Stimulated activated CD8-positive, alpha-beta memory T cell treated with anti-CD3 and anti-CD28 coated beads, Interleukin-2, amount 100 ng/mL, for 1 hour (primary cell): Measurements from ENCODE around the gene DGCR8.

Experiments
- DNase-seq, 2 donors: peaks; one replicate each; pipeline ENCODE4 v3.0.0-alpha.2; 2020; ENCODE audit warnings: low read depth in 2 of 2

DGCR8 gene

GRCh38 chr22:20079745-20080444 lies at the start of gene DGCR8:
Gene DGCR8 (plus strand): TSS chr22:20080241. CDS start chr22:20085964, 5,723 bp downstream.
- peak; percentile 37 to 39 for DNase-seq

- DNase-seq: no peak
Measured at GRCh38 chr22:20031732-20032406, 48.2 kb upstream of the DGCR8 start.

- DNase-seq: no peak
Measured at GRCh38 chr22:20032407-20032991, 47.5 kb upstream of the DGCR8 start.

DNA sequence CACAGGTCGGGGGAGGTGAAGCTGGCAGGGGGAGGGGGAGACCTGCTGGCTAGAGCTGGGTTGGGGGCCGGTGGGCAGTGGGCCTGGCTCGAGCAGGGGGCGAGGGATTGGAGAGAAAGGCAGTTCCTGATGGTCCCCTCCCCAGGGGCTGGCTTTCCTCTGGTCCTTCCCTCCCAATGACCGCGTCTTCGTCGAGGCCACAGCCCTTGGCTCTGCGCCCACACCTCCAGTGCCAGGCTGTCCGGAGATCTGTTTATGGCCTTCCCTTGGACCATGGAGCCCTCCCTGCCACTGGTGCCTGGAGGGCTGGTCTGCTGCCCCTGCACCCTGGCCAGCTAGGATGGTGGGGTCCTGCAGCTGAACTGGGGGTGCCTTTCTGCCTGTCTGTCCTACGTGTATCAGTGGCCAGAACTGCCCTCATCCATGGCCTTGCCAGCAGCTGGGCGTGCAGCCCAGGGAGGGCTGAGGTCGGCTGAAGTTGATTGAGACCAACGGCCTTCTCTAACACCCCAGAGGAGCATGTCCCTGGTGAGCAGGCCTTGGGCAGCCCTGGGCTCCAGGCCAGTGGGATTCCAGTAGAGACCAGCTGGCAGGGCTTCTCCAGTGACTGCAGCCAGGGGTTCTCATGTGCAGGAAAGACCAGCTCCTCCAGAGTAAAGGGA lies 46.9 kb upstream of the DGCR8 start:
- DNase-seq: no peak

GRCh38 chr22:20034143-20034542 lies 45.9 kb upstream of the DGCR8 start:
- DNase-seq: no peak

GRCh38 chr22:20035375-20036083 lies 44.5 kb upstream of the DGCR8 start:
- DNase-seq: no peak

GRCh38 chr22:20036084-20036482 lies 44.0 kb upstream of the DGCR8 start:
- DNase-seq: no peak

DNA sequence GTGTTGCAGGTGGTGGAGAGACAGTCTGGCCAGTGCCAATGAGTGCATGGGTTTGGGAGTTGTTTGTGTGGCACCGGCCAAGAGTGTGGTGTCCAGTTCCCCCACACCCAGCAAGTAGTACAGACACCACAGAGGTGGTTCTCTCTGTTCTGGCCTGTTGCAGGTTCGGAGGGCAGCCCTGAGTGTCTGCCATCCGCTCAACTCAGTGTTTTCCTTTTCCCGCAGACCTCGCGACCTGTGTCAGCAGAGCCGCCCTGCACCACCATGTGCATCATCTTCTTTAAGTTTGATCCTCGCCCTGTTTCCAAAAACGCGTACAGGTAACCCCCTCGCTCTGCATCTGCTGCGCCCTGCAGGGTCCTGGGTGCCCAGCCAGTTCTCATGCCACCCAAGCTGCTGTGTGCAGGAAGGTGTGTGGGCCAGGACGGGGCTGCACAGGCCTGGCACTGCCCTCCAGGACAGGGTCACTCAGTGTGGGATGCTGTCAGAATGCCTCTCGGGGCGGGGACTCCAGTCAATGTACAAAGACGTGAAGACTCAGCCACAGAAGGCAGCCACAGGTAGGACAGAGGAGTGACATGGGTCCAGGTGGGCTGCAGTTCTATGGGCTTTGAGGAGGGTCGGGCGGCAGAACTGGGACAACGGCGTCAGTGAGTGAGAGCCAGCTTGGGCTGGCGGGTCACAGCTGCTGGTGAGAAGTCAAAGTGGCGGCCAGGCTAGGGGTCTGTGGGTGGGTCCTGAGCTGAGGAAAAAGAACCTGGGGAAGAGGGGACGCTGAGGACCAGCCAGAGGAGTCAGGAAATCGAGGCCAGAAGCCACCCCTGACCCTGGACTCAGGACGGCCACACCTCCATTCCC lies 43.3 kb upstream of the DGCR8 start:
- no peak for DNase-seq

DNA sequence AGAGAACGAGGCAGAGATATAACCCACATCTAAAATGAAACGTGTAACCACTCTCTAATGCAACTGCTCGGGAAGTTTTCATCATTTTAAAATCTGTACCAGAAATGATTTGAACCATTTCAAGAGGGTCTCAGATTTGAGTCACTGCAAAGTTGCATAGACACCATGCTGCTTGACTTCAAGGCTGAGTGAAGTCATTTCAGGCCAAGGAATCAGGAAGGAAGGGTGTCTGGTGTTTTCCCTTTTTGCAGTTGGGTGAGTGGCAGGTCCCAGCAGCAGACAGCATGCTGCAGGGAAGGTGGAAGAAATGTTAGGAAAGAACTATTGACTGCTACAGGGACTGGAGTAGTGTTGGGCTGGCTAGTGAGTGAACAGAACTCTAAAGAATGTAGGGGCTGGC lies 42.6 kb upstream of the DGCR8 start:
- DNase-seq: no peak

- DNase-seq: no peak
Measured at GRCh38 chr22:20038574-20038973, 41.5 kb upstream of the DGCR8 start.

GRCh38 chr22:20039683-20040325 lies 40.2 kb upstream of the DGCR8 start:
- no peak for DNase-seq

- DNase-seq: no peak
Measured at GRCh38 chr22:20040327-20041200, 39.5 kb upstream of the DGCR8 start.

DNA sequence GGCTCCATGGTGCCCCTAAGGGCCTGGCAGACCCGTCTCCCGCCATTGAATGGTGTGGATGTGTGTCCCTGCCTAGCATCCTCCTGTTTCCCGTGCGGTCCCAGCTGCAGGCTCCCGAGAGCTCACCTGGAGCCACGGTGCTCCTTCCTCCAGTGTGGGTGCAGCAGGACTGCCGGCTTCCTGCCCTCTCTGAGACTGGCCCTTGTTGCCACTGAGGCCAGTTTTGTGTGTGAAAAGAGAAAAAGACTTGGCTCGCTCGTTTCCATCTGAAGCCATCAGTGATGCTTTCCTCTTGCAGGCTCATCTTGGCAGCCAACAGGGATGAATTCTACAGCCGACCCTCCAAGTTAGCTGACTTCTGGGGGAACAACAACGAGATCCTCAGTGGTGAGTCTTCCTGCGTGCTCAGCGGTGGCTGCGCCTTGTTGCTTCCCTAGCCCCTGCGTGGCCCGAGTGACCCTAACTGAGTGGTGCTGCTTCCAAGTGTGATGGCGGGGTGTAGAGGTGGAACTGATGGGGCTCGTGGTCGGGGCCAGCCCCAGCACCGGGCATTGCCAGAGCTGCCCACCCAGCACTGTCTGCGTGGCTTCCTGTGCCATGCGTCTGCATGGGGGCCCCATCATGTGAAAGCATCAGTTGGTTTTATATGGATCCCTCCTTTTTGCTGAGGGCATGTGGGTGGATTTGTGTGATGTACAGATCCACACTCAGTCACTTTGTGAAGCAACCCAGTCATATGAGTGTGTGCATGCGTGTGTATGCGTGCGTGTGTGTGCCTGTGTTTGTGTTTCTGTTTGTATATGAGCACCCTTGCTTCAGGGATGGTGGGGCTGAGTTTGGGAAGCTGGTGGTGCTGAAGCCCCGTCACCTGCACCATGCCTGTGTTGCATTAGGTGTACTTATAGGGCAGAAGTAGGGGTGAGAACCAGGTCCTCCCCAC lies 36.7 kb upstream of the DGCR8 start:
- DNase-seq: no peak

DNA sequence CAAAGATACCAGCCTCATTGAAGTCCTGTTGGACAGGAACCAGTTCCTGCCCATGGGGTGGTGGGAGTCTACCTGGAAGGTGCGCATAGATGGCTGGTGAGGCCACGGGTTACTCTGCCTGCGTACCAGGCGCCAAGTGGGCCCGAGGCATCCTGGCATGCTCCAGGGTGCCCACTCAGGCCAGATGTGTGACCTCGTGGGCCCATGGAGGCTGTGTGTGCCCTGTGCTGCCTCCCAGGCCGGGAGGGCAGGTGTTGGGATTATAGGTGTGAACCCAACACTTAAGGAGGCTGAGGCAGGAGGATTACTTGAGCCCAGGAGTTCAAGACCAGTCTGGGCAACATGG lies 36.1 kb upstream of the DGCR8 start:
- DNase-seq: no peak

GRCh38 chr22:20044495-20045151 lies 35.4 kb upstream of the DGCR8 start:
- no peak for DNase-seq

GRCh38 chr22:20046730-20047129 lies 33.3 kb upstream of the DGCR8 start:
- no peak for DNase-seq

- no peak for DNase-seq
Measured at GRCh38 chr22:20051927-20052308, 28.1 kb upstream of the DGCR8 start.
